SK-N-MC (cell line): ENCODE results near the gene ACSM2B.
"Not testable (repeated sequence)": the region's sequence is repeated elsewhere in the genome, so short reads cannot be mapped to it uniquely, and the experiment has no call there.

Experiments used
- EZH2 ChIP-seq: fragments of 200-600 bp; sonication (generic); IDR thresholded peaks from one replicate; pipeline ENCODE4 v1.6.1; 2017; ENCODE audit warnings: antibody characterized with exemption
- FOXP2 ChIP-seq: optimal IDR thresholded peaks from 2 replicates; pipeline ENCODE3; 2011; ENCODE audit warnings: mild to moderate bottlenecking, moderate library complexity; ENCODE audit not compliant: insufficient read depth; ENCODE audit errors: extremely low read length, control extremely low read depth
- POLR2AphosphoS5 ChIP-seq: IDR thresholded peaks from 2 replicates; pipeline ENCODE4 v1.6.1; 2012; ENCODE audit warnings: mild to moderate bottlenecking, low read depth, low read length, borderline replicate concordance

- not testable (repeated sequence) for TF ChIP-seq EZH2, POLR2AphosphoS5, FOXP2
Measured at GRCh38 chr16:20587645-20588074, 11.5 kb upstream of the ACSM2B start.
